ENCODE data around the gene SPATA12. TPM values are rescaled to one million over a fixed set of nuclear protein-coding genes. Genes with fewer than 3 reads are reported as not detected.

Gene SPATA12
- total RNA-seq, 1 experiment from 2014 or later, result 0.22 TPM

DNA sequence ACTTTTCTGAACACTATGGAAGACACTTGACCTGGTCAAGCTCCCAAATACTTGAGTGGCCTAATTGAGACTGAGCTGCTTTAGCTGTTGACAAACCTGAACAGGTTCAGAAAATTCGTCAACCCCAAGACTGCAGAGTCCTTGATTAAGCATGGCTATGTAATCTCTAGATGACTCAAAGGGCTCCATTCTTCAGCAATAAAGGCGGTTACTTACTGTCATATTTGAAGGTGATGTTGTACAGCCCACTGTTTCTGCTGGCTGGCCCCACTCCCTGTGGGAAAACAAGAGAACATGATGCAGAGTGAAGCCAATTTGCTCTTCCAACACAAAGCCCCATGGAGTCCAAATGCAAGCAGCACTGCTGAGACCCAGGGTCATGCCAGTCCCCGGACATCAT lies 59.6 kb downstream of the SPATA12 start:
- WGBS (ENCODE audit: extremely low coverage, insufficient read length, low lambda C conversion rate), result no CpG with 5 or more reads among the region's 3 CpGs
- Mint-ChIP-seq H3K36me3 (ENCODE audit: insufficient read depth in 1 of 3, low read depth in 3 of 3) (peaks cover 0 to 11% (median 5%) of the 10 kb centered on the region in 3 experiments; a peak in 3 of 7 replicates), H3K9me3 (no peaks in the 10 kb centered on the region), H3K27ac (no peak overlapping the region), H3K27me3 (ENCODE audit: low read depth) (peaks cover 28% of the 10 kb centered on the region), H3K4me3 (peak overlapping the region in 1 of 2 experiments; percentile 5; a peak in 1 of 5 replicates), H3K4me1 (peaks cover 34% of the 10 kb centered on the region in 2 experiments)
- Histone ChIP-seq H3K4ac (ENCODE audit: low read depth, low read length) (no peak overlapping the region), H2AFZ (ENCODE audit: low read length) (no peak overlapping the region), H3K23me2 (ENCODE audit: insufficient read length, low read depth, low read length, poor library complexity, severe bottlenecking) (no peaks in the 10 kb centered on the region), H3K4me2 (ENCODE audit: insufficient read depth, insufficient read length, low read length) (no peak overlapping the region), H3K79me2 (ENCODE audit: insufficient read depth, low read length) (peaks cover 10% of the 10 kb centered on the region), H2AK5ac (ENCODE audit: insufficient read length, low read length) (no peak overlapping the region), H3K9ac (ENCODE audit: extremely low read depth, insufficient read length, low read length) (no peak overlapping the region), H2BK120ac (ENCODE audit: low read depth, low read length, poor library complexity, severe bottlenecking) (no peak overlapping the region), H3K4me1 (ENCODE audit: insufficient read depth, low read length) (no peaks in the 10 kb centered on the region; the same call in 1 of the 2 replicates), H4K20me1 (ENCODE audit: control insufficient read depth, insufficient read depth, insufficient read length) (no peaks in the 10 kb centered on the region), H3K27ac (ENCODE audit: insufficient read length, low read depth, low read length) (no peak overlapping the region), H3K18ac (ENCODE audit: insufficient read length, low read depth, low read length) (no peak overlapping the region), H3K9me3 (ENCODE audit: control insufficient read depth, low read depth, low read length) (no peaks in the 10 kb centered on the region), H2BK12ac (ENCODE audit: insufficient read length, low read depth, low read length) (no peak overlapping the region), H3K23ac (ENCODE audit: insufficient read length, low read depth, low read length) (no peak overlapping the region), H4K8ac (replicated peaks; ENCODE audit: insufficient read length, low read depth, low read length) (no peak overlapping the region), H3T11ph (ENCODE audit: low read length) (no peak overlapping the region), H3K27me3 (ENCODE audit: insufficient read depth, low read length) (peaks cover 3% of the 10 kb centered on the region; the same call in 1 of the 2 replicates), H3K79me1 (ENCODE audit: insufficient read depth, low read depth, low read length, poor library complexity, severe bottlenecking) (no peaks in the 10 kb centered on the region), H3K56ac (ENCODE audit: insufficient read length, low read depth, low read length) (no peak overlapping the region), H2BK5ac (ENCODE audit: insufficient read length, low read length) (no peak overlapping the region), H4K91ac (ENCODE audit: insufficient read length, low read depth, low read length) (no peak overlapping the region), H2BK15ac (ENCODE audit: low read depth, low read length) (no peak overlapping the region), H3K14ac (ENCODE audit: insufficient read depth, low read length) (no peak overlapping the region), H4K5ac (ENCODE audit: insufficient read length, low read depth, low read length) (no peak overlapping the region), H2BK20ac (ENCODE audit: low read depth, low read length, poor library complexity, severe bottlenecking) (no peak overlapping the region)
- DNase-seq, result no peak
- TF ChIP-seq, protein P1, sequence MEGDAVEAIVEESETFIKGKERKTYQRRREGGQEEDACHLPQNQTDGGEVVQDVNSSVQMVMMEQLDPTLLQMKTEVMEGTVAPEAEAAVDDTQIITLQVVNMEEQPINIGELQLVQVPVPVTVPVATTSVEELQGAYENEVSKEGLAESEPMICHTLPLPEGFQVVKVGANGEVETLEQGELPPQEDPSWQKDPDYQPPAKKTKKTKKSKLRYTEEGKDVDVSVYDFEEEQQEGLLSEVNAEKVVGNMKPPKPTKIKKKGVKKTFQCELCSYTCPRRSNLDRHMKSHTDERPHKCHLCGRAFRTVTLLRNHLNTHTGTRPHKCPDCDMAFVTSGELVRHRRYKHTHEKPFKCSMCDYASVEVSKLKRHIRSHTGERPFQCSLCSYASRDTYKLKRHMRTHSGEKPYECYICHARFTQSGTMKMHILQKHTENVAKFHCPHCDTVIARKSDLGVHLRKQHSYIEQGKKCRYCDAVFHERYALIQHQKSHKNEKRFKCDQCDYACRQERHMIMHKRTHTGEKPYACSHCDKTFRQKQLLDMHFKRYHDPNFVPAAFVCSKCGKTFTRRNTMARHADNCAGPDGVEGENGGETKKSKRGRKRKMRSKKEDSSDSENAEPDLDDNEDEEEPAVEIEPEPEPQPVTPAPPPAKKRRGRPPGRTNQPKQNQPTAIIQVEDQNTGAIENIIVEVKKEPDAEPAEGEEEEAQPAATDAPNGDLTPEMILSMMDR (conservative IDR thresholded peaks at IDR 0.05), result no peak
